H1 (cell line): ENCODE data around the gene NEDD9. TPM values are rescaled to one million over a fixed set of nuclear protein-coding genes. Genes with fewer than 3 reads are reported as not detected.

ENCODE experiments used
- CTBP2 ChIP-seq: IDR thresholded peaks from 2 replicates; pipeline ENCODE4 v1.7.0; 2011; ENCODE audit warnings: borderline replicate concordance, mild to moderate bottlenecking, moderate library complexity, mixed read lengths, low read length; ENCODE audit not compliant: insufficient read depth, insufficient read length
- POLR2A ChIP-seq, 2 experiments: IDR thresholded peaks; 1 replicate in 1 of 2; 2 replicates in 1 of 2; pipeline ENCODE4 v1.6.1; 2011; ENCODE audit warnings: low read depth in 2 of 2, low read length in 2 of 2, mild to moderate bottlenecking in 2 of 2; ENCODE audit errors: control extremely low read depth in 1 of 2
- RBBP5 ChIP-seq: IDR thresholded peaks from 2 replicates; pipeline ENCODE4 v1.7.1; 2012; ENCODE audit warnings: low read depth, mild to moderate bottlenecking, inconsistent platforms, low read length, moderate library complexity, borderline replicate concordance
- polyA plus RNA-seq, 7 experiments: library from polyadenylated mRNA; depleted of rRNA in 3 of 7; stranded (reverse) in 5 of 7; unstranded in 2 of 7; fragments of >200 nt in 5 of 7; fragments of 200-250 nt in 2 of 7; gene quantifications; 1 replicate in 5 of 7; 2 replicates in 1 of 7; 4 replicates in 1 of 7; pipeline versions ENCODE4 v1.2.1 to v1.2.3, GENCODE V29; 2011 to 2013; ENCODE audit warnings: missing spikeins in 2 of 7, mixed read lengths in 2 of 7
- total RNA-seq: library from RNA; stranded (reverse); fragmentation: NEBNext Ultra II Directional; extraction: Animal tissue kit (Norgen Biotek cat#: 25700); gene quantifications from 2 replicates; pipeline ENCODE4 v1.2.1, GENCODE V29; 2021
- TF ChIP-seq, protein P1 (sequence below): fragments of 300-600 bp; sonication (generic); IDR thresholded peaks from 2 replicates; pipeline ENCODE4 v1.7.1; 2012; ENCODE audit warnings: low read length, moderate library complexity, mild to moderate bottlenecking, inconsistent platforms; ENCODE audit not compliant: insufficient replicate concordance
- TF ChIP-seq, protein P2 (sequence below): IDR thresholded peaks from 2 replicates; pipeline ENCODE4 v1.6.1; 2012; ENCODE audit warnings: low read length, inconsistent platforms

The NEDD9 gene
- total and polyA plus RNA-seq, 2 of the 8 experiments (the other 6 are each of a cell fraction or from before 2014, with no cell fraction given): 3.6 to 12.0 TPM

DNA sequence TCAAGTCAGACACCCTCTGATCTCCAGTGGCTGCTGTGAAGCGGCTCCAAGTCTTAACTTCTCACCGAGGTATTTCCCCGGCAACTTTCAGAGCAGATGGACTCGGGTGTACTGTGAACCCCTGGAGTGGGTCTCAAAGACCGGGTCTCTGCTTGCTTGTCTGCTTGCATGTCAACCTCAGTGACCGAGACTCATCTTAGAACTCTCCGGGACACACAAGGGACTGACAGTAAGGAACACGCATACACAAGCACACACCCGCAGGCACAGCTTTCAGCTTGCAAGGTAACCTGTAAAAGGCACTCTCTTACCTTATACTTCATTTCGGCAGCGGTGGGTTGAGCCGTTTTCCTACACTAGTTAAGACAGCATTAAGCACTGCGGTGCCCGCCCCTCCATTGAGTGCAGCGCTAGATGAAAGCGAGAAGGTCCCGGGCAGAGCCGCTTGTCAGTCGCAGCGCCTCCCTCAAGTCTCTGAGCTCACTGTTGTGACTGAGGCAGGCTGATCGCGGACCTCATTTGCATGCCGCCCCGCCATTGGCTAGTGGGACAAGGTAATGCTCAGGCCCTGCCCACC is at the start of gene NEDD9 (continued):
- TF ChIP-seq, protein P1, sequence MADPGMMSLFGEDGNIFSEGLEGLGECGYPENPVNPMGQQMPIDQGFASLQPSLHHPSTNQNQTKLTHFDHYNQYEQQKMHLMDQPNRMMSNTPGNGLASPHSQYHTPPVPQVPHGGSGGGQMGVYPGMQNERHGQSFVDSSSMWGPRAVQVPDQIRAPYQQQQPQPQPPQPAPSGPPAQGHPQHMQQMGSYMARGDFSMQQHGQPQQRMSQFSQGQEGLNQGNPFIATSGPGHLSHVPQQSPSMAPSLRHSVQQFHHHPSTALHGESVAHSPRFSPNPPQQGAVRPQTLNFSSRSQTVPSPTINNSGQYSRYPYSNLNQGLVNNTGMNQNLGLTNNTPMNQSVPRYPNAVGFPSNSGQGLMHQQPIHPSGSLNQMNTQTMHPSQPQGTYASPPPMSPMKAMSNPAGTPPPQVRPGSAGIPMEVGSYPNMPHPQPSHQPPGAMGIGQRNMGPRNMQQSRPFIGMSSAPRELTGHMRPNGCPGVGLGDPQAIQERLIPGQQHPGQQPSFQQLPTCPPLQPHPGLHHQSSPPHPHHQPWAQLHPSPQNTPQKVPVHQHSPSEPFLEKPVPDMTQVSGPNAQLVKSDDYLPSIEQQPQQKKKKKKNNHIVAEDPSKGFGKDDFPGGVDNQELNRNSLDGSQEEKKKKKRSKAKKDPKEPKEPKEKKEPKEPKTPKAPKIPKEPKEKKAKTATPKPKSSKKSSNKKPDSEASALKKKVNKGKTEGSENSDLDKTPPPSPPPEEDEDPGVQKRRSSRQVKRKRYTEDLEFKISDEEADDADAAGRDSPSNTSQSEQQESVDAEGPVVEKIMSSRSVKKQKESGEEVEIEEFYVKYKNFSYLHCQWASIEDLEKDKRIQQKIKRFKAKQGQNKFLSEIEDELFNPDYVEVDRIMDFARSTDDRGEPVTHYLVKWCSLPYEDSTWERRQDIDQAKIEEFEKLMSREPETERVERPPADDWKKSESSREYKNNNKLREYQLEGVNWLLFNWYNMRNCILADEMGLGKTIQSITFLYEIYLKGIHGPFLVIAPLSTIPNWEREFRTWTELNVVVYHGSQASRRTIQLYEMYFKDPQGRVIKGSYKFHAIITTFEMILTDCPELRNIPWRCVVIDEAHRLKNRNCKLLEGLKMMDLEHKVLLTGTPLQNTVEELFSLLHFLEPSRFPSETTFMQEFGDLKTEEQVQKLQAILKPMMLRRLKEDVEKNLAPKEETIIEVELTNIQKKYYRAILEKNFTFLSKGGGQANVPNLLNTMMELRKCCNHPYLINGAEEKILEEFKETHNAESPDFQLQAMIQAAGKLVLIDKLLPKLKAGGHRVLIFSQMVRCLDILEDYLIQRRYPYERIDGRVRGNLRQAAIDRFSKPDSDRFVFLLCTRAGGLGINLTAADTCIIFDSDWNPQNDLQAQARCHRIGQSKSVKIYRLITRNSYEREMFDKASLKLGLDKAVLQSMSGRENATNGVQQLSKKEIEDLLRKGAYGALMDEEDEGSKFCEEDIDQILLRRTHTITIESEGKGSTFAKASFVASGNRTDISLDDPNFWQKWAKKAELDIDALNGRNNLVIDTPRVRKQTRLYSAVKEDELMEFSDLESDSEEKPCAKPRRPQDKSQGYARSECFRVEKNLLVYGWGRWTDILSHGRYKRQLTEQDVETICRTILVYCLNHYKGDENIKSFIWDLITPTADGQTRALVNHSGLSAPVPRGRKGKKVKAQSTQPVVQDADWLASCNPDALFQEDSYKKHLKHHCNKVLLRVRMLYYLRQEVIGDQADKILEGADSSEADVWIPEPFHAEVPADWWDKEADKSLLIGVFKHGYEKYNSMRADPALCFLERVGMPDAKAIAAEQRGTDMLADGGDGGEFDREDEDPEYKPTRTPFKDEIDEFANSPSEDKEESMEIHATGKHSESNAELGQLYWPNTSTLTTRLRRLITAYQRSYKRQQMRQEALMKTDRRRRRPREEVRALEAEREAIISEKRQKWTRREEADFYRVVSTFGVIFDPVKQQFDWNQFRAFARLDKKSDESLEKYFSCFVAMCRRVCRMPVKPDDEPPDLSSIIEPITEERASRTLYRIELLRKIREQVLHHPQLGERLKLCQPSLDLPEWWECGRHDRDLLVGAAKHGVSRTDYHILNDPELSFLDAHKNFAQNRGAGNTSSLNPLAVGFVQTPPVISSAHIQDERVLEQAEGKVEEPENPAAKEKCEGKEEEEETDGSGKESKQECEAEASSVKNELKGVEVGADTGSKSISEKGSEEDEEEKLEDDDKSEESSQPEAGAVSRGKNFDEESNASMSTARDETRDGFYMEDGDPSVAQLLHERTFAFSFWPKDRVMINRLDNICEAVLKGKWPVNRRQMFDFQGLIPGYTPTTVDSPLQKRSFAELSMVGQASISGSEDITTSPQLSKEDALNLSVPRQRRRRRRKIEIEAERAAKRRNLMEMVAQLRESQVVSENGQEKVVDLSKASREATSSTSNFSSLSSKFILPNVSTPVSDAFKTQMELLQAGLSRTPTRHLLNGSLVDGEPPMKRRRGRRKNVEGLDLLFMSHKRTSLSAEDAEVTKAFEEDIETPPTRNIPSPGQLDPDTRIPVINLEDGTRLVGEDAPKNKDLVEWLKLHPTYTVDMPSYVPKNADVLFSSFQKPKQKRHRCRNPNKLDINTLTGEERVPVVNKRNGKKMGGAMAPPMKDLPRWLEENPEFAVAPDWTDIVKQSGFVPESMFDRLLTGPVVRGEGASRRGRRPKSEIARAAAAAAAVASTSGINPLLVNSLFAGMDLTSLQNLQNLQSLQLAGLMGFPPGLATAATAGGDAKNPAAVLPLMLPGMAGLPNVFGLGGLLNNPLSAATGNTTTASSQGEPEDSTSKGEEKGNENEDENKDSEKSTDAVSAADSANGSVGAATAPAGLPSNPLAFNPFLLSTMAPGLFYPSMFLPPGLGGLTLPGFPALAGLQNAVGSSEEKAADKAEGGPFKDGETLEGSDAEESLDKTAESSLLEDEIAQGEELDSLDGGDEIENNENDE: no peak
- no peak; the same call in 1 of the 2 replicates for TF ChIP-seq RBBP5
- TF ChIP-seq CTBP2: peak; percentile 29
- TF ChIP-seq, protein P2, sequence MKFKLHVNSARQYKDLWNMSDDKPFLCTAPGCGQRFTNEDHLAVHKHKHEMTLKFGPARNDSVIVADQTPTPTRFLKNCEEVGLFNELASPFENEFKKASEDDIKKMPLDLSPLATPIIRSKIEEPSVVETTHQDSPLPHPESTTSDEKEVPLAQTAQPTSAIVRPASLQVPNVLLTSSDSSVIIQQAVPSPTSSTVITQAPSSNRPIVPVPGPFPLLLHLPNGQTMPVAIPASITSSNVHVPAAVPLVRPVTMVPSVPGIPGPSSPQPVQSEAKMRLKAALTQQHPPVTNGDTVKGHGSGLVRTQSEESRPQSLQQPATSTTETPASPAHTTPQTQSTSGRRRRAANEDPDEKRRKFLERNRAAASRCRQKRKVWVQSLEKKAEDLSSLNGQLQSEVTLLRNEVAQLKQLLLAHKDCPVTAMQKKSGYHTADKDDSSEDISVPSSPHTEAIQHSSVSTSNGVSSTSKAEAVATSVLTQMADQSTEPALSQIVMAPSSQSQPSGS: peak; percentile 63; the same call in 1 of the 2 replicates
- peak; percentile 48 to 60 for TF ChIP-seq POLR2A (IDR thresholded peaks at IDR 0.05; ENCODE audit: control extremely low read depth in 1 of 2, low read depth in 2 of 2, low read length in 2 of 2)
